ENCODE results near the gene HINFP.
"Not testable (repeated sequence)": the region's sequence is repeated elsewhere in the genome, so short reads cannot be mapped to it uniquely, and the experiment has no call there.

Gene HINFP

DNA sequence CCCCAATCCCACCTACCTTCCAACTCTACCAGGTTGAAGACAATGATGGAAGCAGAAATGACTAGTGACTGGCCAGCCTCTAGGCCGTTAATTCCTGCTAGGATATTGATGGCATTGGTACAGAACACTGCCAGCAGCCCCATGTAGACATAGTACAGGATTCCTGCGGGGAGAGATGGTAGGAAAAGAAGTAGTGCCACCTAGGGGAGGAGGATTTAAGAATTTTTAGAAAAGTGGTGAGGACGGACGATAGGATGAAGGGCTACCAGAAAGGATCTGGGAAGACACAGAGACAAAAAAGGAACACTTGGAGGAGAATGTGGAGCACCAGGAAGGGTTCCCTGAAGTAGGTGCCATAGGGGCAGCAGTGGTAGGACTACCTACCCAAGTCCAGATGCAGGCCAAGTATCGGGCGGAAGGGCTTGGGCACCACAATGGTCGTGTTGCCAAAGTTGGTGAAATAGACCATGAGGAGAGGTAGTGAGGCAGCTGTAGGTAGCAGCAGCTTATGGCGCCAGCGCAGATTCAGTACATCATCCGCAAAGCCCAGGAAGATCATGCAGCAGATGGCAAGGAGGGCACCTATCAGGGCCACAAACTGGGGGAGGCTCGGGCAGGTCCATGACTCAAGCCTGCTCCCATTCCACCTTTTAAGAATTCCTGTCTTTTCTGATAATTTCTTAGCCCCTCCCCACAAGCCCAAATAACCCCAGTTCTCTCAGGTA is 21.0 kb upstream of the HINFP start:
- DNase-seq (ENCODE audit: low spot score): peak; percentile 52

DNA sequence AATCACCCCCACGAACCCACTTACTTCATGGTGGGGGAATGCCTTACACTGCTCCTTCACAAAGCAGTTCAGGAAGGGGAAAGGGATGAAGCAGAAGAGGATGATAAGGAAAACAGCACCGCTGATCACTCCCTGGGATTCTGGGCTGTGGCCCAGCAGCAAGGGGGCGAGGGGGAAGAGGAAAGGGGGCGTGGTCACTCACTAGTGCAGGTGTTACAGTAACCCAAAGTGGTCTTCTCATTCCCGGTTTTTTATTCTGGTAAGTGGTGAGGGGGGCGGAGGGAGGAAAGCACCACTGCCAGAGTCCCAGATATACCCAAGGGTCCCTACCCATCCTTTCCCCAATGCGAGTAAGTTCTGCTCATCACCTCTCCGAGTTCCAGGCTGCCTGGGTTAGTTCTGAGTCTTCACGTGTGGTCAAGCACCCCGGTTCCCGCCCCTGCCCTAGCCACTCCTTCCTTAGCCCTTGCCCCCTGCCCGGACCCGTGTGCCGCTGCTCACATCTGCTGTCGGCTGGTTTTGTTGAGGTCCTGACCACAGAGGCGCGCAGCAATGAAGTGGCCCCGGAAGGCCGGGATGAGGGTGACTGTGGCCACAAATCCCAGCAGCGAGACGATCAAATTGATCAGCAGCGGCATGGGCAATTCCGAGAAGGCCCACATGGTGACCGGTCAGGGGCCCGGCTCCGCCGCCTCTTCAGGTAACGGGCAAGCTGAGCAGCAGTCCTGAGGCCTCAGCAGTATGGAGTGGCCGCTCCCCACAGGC is 20.2 kb upstream of the HINFP start:
- DNase-seq (ENCODE audit: low spot score): no peak

DNA sequence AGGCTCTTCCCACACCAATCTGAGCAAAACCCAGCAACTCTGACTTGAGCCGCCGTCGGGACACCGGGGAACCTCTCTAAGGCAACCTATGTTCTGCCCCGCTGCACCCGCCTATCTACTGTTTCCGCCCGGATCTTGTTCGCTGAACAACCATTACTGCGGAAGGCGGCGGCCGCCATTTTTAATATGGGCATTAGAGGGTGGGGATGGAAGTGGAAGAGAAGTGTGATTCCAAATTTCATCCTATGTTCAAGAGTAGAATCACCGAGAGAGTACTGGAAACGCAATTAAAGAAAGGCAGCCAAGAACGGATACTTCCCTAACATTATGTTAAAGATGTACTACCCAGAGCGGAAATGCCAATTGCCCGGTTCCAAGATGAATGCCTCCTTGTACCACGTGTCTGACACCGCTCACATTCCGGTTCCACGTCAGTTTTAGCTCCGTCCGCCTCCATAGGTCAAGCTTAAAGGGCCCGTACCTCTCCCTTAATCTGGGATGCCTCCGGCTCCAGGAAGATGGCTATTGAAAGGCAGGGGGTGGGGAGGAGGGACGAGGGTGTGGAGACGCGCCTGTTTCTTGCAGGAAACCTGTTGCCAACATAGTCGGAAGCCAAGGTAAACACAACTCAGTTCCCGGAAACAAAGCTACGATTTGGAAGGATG is 19.5 kb upstream of the HINFP start, which contains the start of gene DPAGT1:
Gene DPAGT1 (minus strand): TSS at position 95 of the 665 bp plus-strand sequence. CDS start 198 bp downstream, outside the sequence.
- peak; percentile 85 for DNase-seq (ENCODE audit: low spot score)

DNA sequence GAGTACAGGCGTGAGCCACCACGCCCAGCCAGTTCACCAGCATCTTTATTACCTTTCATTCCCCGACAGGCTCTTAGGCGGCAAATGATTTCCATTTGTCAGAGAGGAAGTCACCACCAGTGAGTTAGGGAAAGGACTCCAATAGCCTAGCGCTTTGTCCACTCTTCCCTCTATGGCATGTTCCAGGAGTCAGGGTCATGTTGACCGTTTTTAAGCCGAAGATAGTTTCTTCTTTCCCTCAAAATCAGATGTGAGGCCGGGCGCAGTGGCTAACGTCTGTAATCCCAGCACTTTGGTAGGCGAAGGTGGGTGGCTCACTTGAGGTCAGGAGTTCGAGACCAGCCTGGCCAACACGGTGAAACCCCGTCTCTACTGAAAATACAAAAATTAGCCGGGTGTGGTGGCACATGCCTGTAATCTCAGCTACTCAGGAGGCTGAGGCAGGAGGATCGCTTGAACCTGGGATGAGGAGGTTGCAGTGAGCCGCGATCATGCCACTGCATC is 18.2 kb upstream of the HINFP start:
- DNase-seq (ENCODE audit: low spot score): not testable (repeated sequence)

DNA sequence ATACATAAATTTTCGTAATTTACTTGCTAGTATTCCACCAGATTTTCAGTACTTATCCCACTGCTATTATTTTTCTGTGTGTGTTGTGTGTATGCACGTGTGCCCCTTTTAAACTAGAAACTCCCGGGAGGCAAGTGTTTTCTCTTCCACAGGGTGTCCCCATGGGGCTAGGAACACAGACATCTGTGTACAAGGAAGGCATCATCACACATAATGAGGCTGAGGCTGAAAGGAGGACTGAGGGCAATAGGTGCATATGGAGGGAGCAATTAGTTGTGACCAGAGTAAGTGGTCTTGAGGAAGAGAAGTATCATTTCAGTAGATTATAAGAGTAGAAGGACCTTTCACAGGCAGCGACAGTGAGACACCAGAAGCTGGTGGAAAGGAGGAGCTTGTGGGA is 17.6 kb upstream of the HINFP start:
- DNase-seq (ENCODE audit: low spot score): no peak

DNA sequence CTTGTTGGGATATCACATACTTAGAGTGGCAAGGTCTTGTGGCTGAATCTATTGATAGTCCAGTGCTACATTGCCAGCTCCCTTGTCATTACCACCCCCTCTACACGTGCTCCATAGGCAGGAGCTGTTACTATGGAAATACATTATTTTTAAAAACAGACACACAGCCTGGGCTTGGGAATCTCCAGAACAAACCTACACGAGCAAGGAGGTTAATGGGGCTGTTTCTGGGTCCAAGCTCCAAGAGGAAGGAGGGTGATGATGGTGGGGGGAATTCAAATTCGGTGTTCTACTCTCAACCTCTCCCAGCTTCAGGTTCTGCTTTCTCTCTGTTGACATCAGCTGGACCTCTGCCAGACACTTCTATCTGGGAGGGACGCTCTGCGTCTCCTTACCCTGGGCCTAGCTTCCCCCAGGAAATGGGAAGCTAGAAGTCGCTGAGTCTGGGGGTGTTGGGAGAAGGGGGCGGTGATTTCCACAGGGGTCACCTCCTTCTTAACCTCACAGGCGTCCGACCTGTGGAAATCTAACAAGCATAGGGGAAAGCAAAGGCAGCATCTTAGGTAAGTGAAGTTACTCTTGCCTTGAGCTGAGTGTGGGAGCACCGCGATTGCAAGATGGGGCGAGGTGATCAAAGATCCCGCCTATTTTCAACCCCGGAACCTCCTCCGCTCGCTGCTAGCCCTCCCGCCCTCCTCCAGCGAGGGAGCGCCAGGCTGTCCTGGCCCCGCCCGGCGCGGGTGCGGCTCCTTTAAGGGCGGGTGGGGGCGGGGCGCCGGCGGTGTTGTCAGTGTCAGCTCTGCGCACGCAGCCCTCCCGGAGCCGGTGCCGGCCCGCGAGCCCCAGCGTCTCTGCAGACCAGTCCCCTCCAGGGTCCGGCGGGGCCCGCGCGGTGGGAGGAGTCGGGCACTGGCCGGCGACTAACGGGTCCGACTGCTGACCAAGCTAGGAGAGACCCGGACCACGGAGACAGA is 14.5 kb upstream of the HINFP start, which contains the start of gene C2CD2L:
Gene C2CD2L (plus strand): TSS at position 781 of the 974 bp plus-strand sequence. CDS start 398 bp downstream, outside the sequence.
- peak; percentile 97 for DNase-seq (ENCODE audit: low spot score)

DNA sequence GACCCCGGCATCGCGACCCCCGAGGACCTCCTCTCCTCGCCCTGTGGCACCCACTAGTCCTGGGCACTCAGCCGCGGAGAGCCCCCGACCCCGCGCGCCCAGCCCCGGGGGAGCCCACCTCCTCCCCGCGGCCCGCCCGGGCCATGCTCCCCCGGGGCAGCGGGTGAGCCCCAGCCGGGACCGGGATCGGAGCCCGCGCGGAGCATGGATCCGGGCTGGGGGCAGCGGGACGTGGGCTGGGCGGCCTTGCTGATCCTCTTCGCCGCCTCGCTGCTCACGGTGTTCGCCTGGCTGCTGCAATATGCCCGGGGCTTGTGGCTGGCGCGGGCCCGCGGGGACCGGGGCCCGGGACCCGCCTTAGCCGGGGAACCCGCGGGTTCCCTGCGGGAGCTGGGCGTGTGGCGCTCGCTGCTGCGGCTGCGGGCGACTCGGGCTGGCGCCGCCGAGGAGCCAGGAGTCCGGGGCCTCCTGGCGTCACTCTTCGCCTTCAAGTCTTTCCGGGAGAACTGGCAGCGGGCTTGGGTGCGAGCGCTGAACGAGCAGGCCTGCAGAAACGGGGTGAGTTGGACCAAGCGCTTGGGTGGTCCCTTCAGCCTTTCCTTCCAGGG is 13.7 kb upstream of the HINFP start:
- peak; percentile 49 for DNase-seq (ENCODE audit: low spot score)

DNA sequence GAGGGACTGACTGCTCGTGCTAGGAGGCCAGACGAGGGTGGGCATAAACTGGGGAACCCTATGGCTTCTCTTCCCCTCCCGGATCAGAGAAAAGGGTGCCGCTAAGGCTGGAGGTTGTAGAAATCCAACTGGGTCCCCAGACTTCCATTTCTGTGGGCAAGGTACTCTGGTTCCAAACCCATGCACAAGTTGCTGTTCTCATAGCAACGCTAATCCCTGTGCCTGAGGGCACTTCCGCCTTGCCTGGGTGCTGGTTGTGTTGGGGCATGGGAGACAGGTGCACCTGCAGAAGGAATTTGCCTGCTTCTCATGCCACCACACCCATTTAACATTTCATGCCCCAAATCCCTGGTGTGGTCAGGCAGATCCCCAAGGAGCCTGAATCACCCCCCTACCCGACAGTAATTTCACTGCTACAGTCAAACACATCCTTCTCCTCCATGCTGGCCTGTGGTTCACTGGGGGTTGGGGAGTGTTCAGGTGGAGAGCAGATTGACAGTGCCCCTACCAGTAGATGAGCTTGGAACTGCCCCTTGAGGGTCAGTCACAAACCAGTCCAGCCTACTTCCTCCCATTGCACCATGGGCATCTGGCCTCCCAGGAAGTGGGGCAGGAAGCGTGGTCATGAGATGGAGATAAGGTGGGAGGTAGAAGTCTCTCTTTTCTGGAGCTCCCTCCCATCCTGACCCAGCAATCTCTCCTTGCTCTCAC is 13.1 kb upstream of the HINFP start:
- peak; percentile 17 for DNase-seq (ENCODE audit: low spot score)

DNA sequence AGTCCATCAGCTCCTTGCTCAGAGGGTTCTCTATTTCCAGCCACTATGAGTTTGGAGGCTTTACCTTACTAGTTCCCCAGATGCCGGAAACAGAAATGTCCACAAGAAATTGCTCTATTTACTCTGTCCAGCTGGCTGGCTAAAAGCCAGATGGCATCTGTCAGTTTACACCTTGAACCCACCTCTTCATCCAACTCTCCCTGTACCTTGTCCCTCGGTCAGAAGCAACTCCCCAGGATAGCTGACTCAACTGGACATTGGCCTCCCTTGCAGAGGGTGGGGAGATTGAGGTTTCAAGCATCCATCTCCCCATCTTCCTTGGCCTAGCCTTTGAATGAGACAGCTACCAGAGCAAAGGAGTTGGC is 12.5 kb upstream of the HINFP start:
- DNase-seq (ENCODE audit: low spot score): no peak

DNA sequence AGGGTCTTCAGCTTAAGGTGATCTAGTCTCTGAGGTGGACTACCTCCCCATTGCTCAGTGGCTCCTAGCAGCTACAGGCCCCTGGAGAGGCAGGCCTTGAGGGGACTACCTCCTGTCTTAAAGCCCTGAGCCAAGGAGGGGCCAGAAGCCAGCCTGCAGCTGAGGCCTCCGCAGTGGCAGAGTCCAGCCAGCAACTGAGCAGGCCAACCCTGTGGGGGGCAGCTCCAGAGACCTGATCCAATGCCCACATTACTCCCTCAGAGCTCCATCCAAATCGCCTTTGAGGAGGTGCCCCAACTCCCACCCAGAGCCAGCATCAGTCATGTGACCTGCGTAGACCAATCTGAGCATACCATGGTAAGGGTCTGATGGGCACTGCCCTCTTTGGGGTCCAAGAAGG is 11.5 kb upstream of the HINFP start:
- DNase-seq (ENCODE audit: low spot score): no peak

DNA sequence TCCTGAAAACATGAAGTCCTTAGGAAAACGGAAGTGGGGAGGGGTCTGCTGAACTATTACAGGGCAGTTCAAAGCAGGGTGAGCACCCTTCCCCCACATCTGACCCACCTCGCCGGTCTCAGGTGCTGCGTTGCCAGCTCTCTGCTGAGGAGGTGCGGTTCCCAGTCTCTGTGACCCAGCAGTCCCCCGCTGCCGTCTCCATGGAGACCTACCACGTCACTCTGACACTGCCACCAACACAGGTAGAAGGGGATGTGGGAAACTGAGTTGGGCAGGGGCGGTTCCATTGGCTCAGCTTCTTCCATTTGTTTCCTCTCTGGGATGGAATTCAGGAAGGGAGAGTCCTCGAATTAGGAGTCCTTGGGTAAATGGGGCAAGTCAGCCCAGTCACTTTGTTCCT is 10.9 kb upstream of the HINFP start:
- no peak for DNase-seq (ENCODE audit: low spot score)

DNA sequence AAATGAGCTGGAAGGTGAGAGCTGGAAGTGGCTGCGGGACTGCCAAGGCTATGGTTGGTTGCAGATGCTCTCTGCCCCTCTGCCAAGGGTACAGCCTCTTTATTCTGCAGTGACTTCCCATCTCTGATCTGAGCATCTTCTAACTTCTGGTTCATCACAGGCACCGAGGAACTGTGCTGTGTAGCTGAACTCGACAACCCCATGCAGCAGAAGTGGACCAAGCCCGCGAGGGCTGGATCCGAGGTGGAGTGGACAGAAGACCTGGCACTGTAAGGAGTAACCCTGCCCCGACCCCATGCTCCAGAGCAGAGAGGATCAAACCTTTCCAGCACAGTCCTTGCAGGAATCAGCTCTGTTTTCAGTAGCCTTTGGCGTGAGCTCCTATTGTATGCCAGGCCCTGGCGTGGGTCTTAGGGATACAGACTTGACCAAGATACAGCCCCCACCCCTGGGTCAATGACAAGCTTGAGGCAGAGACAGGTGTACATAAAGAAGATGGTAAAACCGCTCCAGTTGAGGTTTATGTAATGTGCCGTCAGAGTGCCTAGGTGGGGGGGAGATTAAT is 9.9 kb upstream of the HINFP start:
- no peak for DNase-seq (ENCODE audit: low spot score)

DNA sequence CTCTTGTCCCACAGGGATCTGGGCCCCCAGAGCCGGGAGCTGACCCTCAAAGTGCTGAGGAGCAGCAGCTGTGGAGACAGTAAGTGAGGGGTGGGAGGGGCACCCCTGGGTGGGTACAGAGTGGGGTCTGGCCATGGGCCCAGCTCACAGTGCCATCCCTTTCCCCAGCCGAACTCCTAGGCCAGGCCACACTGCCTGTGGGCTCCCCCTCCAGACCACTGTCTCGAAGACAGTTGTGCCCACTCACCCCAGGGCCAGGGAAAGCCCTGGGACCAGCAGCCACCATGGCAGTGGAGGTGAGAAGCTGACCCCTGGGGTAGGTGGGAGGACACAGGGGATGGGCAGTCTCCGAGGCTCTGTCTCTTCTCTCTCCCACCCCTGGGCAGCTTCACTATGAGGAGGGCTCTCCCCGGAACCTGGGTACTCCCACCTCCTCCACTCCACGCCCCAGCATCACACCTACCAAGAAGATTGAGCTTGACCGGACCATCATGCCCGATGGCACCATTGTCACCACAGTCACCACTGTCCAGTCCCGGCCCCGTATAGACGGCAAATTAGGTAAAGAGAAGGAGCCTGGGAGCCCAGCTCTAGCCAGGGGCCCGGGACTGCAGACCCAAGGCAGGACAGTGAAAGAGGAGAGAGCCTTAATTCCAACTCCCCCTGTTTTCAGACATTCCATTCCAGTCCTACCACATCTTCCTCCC is 8.9 kb upstream of the HINFP start:
- DNase-seq (ENCODE audit: low spot score): no peak

DNA sequence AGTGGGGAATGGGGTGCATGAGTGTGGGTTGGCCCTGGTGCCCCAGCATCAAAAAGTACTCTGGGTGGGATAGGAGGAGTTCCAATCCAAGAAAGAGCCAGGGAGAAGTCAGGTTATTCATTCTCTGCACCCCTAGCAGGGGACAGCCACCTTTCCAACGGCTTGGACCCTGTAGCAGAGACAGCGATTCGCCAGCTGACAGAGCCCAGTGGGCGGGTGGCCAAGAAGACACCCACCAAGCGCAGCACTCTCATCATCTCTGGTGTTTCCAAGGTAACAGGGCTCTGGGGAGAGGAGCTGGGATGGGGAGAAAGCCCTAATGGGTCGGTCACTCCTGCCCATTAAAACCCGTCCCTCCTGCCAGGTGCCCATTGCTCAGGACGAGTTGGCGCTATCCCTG is 7.7 kb upstream of the HINFP start:
- DNase-seq (ENCODE audit: low spot score): no peak

DNA sequence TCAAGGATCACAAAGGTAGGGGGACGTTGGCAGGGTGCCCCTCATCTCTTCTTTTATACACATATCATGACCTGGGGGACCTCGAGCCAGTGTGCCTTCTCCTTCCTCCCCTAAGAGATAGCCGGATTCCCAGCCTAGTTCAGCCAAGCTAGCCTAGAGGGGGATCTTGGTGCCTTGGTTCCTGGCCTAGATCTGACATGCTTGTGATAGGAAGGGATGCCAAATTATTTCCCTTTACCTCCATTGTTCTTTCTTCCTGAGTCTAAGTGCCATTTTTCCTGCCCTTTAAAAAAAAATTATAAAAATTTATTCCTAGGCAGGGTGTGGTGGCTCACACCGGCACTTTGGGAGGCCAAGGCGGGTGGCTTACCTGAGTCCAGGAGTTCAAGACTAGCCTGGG is 7.0 kb upstream of the HINFP start:
- no peak for DNase-seq (ENCODE audit: low spot score)

DNA sequence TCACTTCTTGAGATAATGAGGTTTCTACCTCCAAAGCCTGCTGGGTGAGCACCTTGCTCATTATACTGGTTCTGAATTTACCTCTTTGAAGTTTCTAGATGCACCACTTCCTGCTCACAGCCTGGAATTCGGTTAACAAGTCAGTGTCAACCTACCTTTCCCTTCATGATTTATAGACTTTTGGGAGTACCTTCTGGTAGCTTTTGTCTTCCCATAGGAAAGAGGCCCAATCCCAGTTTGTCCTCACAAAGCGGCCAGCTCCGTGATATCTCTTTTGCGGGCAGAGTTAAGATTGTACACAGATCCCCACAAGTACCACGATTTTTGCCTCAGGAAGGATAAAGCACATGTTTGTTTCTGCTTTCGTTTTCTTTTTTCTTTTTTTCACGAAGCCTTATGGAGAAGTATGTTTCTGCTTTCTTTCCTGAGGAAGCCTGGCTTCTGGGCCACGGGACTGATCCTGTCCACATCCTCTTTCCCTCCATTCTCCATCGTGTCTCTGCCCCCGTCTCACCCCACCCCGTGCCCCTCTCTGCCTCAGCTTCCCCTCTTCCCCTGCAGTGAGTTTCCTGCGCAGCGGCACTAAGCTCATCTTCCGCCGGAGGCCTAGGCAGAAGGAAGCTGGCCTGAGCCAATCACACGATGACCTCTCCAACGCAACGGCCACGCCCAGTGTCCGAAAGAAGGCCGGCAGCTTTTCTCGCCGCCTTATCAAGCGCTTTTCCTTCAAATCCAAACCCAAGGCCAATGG is 5.7 kb upstream of the HINFP start:
- no peak for DNase-seq (ENCODE audit: low spot score)

DNA sequence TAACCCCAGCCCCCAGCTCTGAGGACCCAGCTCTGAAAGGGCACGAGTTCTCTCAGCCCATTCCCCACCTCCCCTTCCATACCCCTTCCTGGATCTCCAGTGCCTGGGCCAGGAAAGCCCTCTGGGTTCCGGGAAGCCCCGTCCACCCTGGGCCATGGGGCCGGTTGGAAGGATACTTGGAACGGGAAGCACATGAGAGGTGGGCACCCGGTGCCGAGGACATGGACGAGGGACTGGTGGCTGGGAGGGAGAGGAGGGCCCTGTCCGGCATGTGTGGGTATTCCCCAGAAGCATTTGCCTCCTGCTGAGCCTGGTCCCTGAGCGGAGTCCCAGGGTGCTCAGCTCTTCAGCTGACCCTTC is 5.2 kb upstream of the HINFP start:
- DNase-seq (ENCODE audit: low spot score): no peak

DNA sequence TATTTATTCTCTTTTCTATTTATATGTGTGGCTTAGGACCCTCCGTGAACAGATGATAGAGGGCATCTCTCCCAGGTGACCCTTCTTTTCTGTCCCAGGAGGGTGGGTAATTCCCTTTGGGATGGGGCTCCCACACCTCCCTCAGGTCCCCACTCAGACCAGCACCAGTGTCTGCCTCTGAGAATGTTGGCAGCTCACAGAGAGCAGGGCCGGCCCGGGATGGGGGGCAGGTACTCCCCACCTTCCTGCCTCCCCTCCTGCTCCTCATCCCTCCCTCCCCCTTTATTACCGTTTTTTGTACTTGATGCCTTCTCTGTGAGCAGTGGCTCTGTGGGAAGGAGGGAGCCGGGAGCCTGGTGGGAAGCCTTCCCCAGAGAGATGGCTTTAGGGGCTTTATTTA is 4.8 kb upstream of the HINFP start:
- DNase-seq (ENCODE audit: low spot score): no peak
